ENCODE data around the gene NEUROG3. TPM values are rescaled to one million over a fixed set of nuclear protein-coding genes. Genes with fewer than 3 reads are reported as not detected.

The NEUROG3 gene
- polyA plus RNA-seq, 3 donors = not detected

- Mint-ChIP-seq H3K4me3 (no peak overlapping the region), H3K9me3 (peaks cover 11 to 41% (median 32%) of the 10 kb centered on the region in 7 donors), H3K36me3 (no peaks in the 10 kb centered on the region), H3K27ac (no peak overlapping the region), H3K27me3 (ENCODE audit: low read depth in 3 of 3) (peaks cover 8 to 11% (median 9%) of the 10 kb centered on the region in 3 donors), H3K4me1 (no peaks in the 10 kb centered on the region)
- no CpG with 5 or more reads among the region's 1 CpG for WGBS (ENCODE audit: insufficient coverage)
- H3K36me3 ChIP-seq (replicated peaks in 1 of 2; ENCODE audit: control insufficient read depth in 1 of 2, insufficient read depth in 2 of 2, low read length in 2 of 2) = no peaks in the 10 kb centered on the region
- no peak overlapping the region for H3K27ac ChIP-seq (ENCODE audit: low read depth in 1 of 2, low read length in 2 of 2)
- H2AFZ ChIP-seq (ENCODE audit: insufficient read depth, low read depth, low read length, poor library complexity, severe bottlenecking) = no peak overlapping the region
- no peak for DNase-seq
- no peaks in the 10 kb centered on the region for H4K20me1 ChIP-seq (ENCODE audit: insufficient read depth, low read length)
- no peak overlapping the region for H3K9ac ChIP-seq (ENCODE audit: insufficient read depth, low read length, poor library complexity, severe bottlenecking)
- no peak for TF ChIP-seq CTCF (IDR thresholded peaks at IDR 0.05)
- no peaks in the 10 kb centered on the region for H3K27me3 ChIP-seq (ENCODE audit: control insufficient read depth in 2 of 2, insufficient read depth in 2 of 2, low read length in 2 of 2)
- H3K79me2 ChIP-seq (ENCODE audit: insufficient read depth, low read length) = no peaks in the 10 kb centered on the region
- peaks cover 19 to 37% of the 10 kb centered on the region in 2 donors for H3K9me3 ChIP-seq (replicated peaks in 1 of 2; ENCODE audit: control insufficient read depth in 1 of 2, insufficient read depth in 1 of 2, low read length in 2 of 2)
- H3K4me1 ChIP-seq (ENCODE audit: control insufficient read depth in 1 of 2, insufficient read depth in 2 of 2, low read length in 2 of 2) = no peaks in the 10 kb centered on the region
- H3K4me3 ChIP-seq (replicated peaks in 1 of 3; ENCODE audit: low read depth in 2 of 3, low read length in 3 of 3) = no peak overlapping the region
- H3K4me2 ChIP-seq (replicated peaks; ENCODE audit: extremely low read depth, low read length, poor library complexity, severe bottlenecking) = no peak overlapping the region
- intact Hi-C loops (cut with micrococcal nuclease) = no loop called here
Observed at GRCh38 chr10:69552268-69552667, 21.0 kb downstream of the NEUROG3 start.

GRCh38 chr10:69549959-69550358, 23.3 kb downstream of the NEUROG3 start:
- no peak overlapping the region for H2AFZ ChIP-seq (ENCODE audit: insufficient read depth, low read depth, low read length, poor library complexity, severe bottlenecking)
- no peaks in the 10 kb centered on the region for H3K36me3 ChIP-seq (replicated peaks in 1 of 2; ENCODE audit: control insufficient read depth in 1 of 2, insufficient read depth in 2 of 2, low read length in 2 of 2)
- no peak overlapping the region for H3K4me2 ChIP-seq (replicated peaks; ENCODE audit: extremely low read depth, low read length, poor library complexity, severe bottlenecking)
- Mint-ChIP-seq H3K4me1 (no peaks in the 10 kb centered on the region), H3K4me3 (no peak overlapping the region), H3K9me3 (peaks cover 14 to 41% (median 35%) of the 10 kb centered on the region in 7 donors), H3K36me3 (no peaks in the 10 kb centered on the region), H3K27ac (no peak overlapping the region), H3K27me3 (ENCODE audit: low read depth in 3 of 3) (peaks cover 9 to 14% (median 11%) of the 10 kb centered on the region in 3 donors)
- intact Hi-C loops (cut with micrococcal nuclease) = no loop called here
- no peaks in the 10 kb centered on the region for H4K20me1 ChIP-seq (ENCODE audit: insufficient read depth, low read length)
- H3K4me3 ChIP-seq (replicated peaks in 1 of 3; ENCODE audit: low read depth in 2 of 3, low read length in 3 of 3) = no peak overlapping the region
- H3K4me1 ChIP-seq (ENCODE audit: control insufficient read depth in 1 of 2, insufficient read depth in 2 of 2, low read length in 2 of 2) = no peaks in the 10 kb centered on the region
- H3K9ac ChIP-seq (ENCODE audit: insufficient read depth, low read length, poor library complexity, severe bottlenecking) = no peak overlapping the region
- H3K27me3 ChIP-seq (ENCODE audit: control insufficient read depth in 2 of 2, insufficient read depth in 2 of 2, low read length in 2 of 2) = no peaks in the 10 kb centered on the region
- no peak for DNase-seq
- TF ChIP-seq CTCF (IDR thresholded peaks at IDR 0.05) = no peak
- H3K9me3 ChIP-seq (replicated peaks in 1 of 2; ENCODE audit: control insufficient read depth in 1 of 2, insufficient read depth in 1 of 2, low read length in 2 of 2) = peaks cover 19 to 37% of the 10 kb centered on the region in 2 donors
- no peak overlapping the region for H3K27ac ChIP-seq (ENCODE audit: low read depth in 1 of 2, low read length in 2 of 2)
- H3K79me2 ChIP-seq (ENCODE audit: insufficient read depth, low read length) = no peaks in the 10 kb centered on the region
